DOHH2 (cell line): ENCODE measurements around the gene ETS2.

Experiments used
- EZH2phosphoT487 ChIP-seq: fragments of 200-600 bp; sonication (generic); IDR thresholded peaks from 2 replicates; pipeline ENCODE4 v1.6.1; 2017; ENCODE audit warnings: borderline replicate concordance, mild to moderate bottlenecking, antibody characterized with exemption, low read length, moderate library complexity, mixed read lengths
- TF ChIP-seq, protein P1 (sequence below): fragments of 200-600 bp; sonication (generic); IDR thresholded peaks from one replicate; pipeline ENCODE4 v1.5.1; 2014; ENCODE audit warnings: antibody characterized with exemption, mild to moderate bottlenecking, low read depth, low read length; ENCODE audit not compliant: poor library complexity, severe bottlenecking

DNA sequence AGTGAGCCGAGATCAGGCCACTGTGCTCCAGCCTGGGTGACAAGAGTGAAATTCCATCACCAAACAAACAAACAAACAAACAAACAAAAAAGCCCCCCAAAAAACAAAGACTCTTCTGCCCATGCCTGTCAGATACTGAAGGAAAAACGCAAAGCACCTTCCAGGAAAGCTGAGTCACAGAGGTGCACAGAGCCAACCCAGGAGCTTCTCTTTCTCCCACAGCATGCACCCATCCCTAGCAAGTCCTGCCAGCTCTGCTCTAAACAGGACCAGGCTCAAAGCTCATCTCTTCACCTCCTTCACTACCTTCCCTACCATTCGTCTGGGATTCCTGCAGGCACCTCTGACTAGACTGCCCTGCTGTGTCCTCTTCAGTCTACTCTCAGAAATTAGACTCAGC lies 46.5 kb downstream of the ETS2 start:
- TF ChIP-seq, protein P1, sequence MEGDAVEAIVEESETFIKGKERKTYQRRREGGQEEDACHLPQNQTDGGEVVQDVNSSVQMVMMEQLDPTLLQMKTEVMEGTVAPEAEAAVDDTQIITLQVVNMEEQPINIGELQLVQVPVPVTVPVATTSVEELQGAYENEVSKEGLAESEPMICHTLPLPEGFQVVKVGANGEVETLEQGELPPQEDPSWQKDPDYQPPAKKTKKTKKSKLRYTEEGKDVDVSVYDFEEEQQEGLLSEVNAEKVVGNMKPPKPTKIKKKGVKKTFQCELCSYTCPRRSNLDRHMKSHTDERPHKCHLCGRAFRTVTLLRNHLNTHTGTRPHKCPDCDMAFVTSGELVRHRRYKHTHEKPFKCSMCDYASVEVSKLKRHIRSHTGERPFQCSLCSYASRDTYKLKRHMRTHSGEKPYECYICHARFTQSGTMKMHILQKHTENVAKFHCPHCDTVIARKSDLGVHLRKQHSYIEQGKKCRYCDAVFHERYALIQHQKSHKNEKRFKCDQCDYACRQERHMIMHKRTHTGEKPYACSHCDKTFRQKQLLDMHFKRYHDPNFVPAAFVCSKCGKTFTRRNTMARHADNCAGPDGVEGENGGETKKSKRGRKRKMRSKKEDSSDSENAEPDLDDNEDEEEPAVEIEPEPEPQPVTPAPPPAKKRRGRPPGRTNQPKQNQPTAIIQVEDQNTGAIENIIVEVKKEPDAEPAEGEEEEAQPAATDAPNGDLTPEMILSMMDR = no peak
- no peak for TF ChIP-seq EZH2phosphoT487
